ENCODE results near the gene ANKRD44.
"Not testable (repeated sequence)": the region's sequence is repeated elsewhere in the genome, so short reads cannot be mapped to it uniquely, and the experiment has no call there.

Gene ANKRD44

DNA sequence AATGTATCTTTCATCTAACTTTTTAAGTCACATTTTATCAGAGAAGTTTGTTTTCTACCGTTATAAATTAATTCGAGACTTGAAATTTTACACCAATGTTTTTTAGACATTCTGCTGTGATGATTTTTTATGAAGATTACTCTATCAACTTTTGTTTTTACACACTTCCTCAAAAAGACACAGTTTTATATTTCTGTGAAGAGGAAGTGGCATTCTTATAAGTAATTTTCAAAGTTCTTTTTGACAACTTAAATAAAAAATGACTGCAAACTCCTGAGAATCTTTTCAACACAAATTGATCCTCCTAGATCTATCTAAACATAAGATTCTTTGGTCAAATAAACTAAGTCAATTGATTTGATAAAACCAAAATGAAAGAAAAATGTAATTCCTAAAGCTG lies 13.7 kb downstream of the ANKRD44 start:
- in situ Hi-C loops (cut with MboI; ENCODE audit: low pct_unique_long_range_greater_than_20kb, low sequenced_read_pairs): no loop called here
- peak; percentile 56 for DNase-seq

GRCh38 chr2:197294260-197294659 lies 16.3 kb downstream of the ANKRD44 start:
- in situ Hi-C loops (cut with MboI; ENCODE audit: low pct_unique_long_range_greater_than_20kb, low sequenced_read_pairs): no loop called here
- DNase-seq: no peak

GRCh38 chr2:197293252-197294007 lies 17.1 kb downstream of the ANKRD44 start:
- in situ Hi-C loops (cut with MboI; ENCODE audit: low pct_unique_long_range_greater_than_20kb, low sequenced_read_pairs): no loop called here
- peak; percentile 49 for DNase-seq

- in situ Hi-C loops (cut with MboI; ENCODE audit: low pct_unique_long_range_greater_than_20kb, low sequenced_read_pairs): no loop called here
- no peak for DNase-seq
Measured at GRCh38 chr2:197292619-197293018, 18.0 kb downstream of the ANKRD44 start.

- DNase-seq; in situ Hi-C loops (cut with MboI; ENCODE audit: low pct_unique_long_range_greater_than_20kb, low sequenced_read_pairs): not testable (repeated sequence)
Measured at GRCh38 chr2:197287596-197287932, 23.0 kb downstream of the ANKRD44 start.

GRCh38 chr2:197286805-197287595 lies 23.6 kb downstream of the ANKRD44 start:
- in situ Hi-C loops (cut with MboI; ENCODE audit: low pct_unique_long_range_greater_than_20kb, low sequenced_read_pairs): no loop called here
- no peak for DNase-seq

DNA sequence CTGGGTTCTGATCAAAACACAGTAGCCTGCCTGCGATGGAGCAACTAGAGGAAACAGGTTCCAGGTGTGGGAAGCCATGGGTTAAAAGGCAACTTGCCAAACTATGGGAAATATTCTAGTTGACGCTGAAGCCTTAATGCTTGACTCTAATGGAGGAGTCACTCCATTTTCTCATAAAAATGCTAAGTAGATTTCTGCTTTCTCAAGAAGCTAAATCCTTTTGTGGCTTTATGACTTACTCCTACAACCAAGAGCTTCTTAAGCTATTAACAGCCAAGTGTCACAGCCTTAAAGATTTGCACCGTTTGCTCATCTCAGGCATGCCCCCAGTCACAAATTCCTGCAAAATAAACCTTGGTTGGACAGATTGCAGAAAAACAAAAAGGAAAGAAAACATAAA lies 25.2 kb downstream of the ANKRD44 start:
- in situ Hi-C loops (cut with MboI; ENCODE audit: low pct_unique_long_range_greater_than_20kb, low sequenced_read_pairs): no loop called here

DNA sequence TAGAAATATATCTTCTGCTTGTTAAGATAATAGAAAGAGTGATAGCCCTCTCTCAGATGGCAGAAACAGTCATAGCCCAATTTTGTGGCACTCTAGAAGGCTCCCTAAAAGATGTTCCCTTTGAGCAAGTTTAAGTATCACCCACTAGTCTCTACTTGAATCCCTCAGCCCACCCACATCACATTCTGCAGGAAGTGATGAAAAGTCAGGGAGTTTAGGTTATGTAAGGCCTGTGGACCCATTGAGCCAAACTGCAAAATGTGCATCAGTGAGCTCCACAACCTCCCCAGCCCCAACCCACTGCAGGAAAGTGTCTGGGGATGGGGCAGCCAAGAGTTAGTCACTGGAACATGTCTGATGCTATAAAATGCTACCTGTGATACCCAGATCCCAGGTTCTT lies 25.6 kb downstream of the ANKRD44 start:
- in situ Hi-C loops (cut with MboI; ENCODE audit: low pct_unique_long_range_greater_than_20kb, low sequenced_read_pairs): no loop called here
- DNase-seq: no peak

More for the DNA sequence above, 25.2 kb downstream of the ANKRD44 start:
- DNase-seq: peak; percentile 34

GRCh38 chr2:197281421-197281820 lies 29.2 kb downstream of the ANKRD44 start:
- in situ Hi-C loops (cut with MboI; ENCODE audit: low pct_unique_long_range_greater_than_20kb, low sequenced_read_pairs): no loop called here
- DNase-seq: peak; percentile 57

DNA sequence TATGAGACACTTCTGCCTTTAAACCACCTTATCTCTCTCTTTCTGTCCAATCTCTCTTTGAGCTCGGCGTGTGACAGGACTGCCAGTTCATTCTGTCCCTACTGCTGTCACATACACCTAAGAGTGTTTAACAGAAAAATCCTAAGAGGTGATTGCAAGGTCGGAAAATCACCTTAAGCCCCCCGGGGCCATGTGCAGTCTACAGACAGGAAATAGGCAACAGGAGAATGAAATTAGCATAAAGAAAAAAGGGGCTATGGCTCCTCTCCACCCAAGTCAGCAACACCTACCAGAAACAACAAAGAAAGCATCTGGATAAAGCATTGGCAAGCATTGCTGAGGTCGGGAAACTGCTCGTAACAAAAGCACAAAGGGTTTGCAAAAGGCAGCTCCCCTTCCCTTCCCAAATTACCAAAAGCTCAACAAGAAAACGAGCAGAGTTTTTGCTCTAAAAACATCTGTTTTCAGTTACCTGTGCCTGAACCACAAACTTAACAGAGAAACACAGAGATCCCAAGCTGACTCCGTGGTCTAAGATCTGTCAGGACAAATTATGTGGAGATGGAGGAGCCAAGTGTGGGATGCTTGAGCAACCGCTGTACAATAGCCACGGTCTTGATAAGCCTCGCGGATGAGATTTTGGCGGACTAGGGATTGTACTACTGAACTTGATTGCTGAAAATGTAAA lies 30.4 kb downstream of the ANKRD44 start:
- in situ Hi-C loops (cut with MboI; ENCODE audit: low pct_unique_long_range_greater_than_20kb, low sequenced_read_pairs): no loop called here
- DNase-seq: no peak

DNA sequence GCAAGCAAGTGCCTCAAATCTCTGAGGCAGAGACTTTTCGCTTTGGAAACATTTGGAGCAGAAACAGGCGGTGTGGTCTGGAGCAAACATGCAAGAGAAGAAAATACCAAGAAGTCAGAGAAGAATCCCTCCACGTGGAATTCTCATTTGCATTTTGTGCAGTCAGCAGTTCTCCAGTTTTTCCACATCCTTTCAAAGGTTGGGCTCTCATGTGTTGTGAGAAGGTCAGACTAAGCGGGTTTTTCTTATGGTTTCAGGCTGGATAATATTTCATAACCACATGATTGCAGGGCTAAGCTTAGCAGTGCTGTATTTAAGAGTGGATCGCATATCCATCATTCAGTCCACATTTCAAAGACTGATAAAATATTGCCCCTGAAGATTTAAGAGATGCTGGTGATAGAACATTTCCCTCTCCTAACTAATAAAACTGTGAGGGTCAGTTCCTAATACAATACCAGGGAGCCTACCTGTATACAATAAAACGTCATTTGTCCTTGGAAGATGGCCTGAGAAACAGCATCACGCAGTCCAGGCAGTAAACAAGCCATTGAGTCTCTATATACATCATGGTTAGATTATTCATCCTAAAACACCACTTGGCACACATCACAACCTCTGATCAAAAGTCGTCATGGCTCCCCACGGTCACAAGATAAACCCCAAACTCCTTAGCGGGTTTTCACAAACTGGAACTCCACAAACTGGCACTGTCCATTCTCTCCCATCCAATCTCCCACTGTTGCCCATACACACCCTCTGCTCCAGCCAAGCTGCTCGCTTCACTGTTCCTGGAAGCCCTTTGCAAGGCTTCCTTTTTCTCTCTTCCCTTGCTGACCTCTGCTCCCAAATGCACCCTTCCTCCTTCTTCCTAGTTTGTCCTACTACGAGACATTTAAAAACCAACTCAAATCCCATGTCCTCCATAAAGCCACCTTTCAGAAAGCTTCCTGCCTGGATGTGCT lies 31.5 kb downstream of the ANKRD44 start:
- DNase-seq: no peak
- in situ Hi-C loops (cut with MboI; ENCODE audit: low pct_unique_long_range_greater_than_20kb, low sequenced_read_pairs): no loop called here

GRCh38 chr2:197277794-197278193 lies 32.8 kb downstream of the ANKRD44 start:
- no peak for DNase-seq
- in situ Hi-C loops (cut with MboI; ENCODE audit: low pct_unique_long_range_greater_than_20kb, low sequenced_read_pairs): no loop called here

DNA sequence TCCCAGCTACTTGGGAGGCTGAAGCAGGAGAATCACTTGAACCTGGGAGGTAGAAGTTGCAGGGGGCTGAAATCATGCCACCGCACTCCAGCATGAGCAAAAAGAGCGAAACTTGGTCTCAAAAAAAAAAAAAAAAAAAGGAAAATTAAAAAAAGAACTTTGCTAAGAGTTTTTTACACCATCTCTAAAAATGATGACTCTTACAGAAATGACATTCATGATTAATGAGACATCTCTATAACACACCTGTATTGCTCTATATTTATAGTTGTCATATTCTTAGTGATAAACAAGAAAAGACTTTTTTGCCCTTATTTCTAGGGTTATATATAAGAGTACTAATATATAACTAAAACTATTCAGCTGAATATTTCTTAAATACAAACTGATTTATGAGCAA lies 34.4 kb downstream of the ANKRD44 start:
- in situ Hi-C loops (cut with MboI; ENCODE audit: low pct_unique_long_range_greater_than_20kb, low sequenced_read_pairs): no loop called here
- DNase-seq: no peak

- in situ Hi-C loops (cut with MboI; ENCODE audit: low pct_unique_long_range_greater_than_20kb, low sequenced_read_pairs): no loop called here
- no peak for DNase-seq
Measured at GRCh38 chr2:197274937-197275336, 35.6 kb downstream of the ANKRD44 start.

- in situ Hi-C loops (cut with MboI; ENCODE audit: low pct_unique_long_range_greater_than_20kb, low sequenced_read_pairs): no loop called here
- DNase-seq: no peak
Measured at GRCh38 chr2:197274349-197274748, 36.2 kb downstream of the ANKRD44 start.

GRCh38 chr2:197273485-197273884 lies 37.1 kb downstream of the ANKRD44 start:
- in situ Hi-C loops (cut with MboI; ENCODE audit: low pct_unique_long_range_greater_than_20kb, low sequenced_read_pairs): no loop called here
- DNase-seq: no peak

DNA sequence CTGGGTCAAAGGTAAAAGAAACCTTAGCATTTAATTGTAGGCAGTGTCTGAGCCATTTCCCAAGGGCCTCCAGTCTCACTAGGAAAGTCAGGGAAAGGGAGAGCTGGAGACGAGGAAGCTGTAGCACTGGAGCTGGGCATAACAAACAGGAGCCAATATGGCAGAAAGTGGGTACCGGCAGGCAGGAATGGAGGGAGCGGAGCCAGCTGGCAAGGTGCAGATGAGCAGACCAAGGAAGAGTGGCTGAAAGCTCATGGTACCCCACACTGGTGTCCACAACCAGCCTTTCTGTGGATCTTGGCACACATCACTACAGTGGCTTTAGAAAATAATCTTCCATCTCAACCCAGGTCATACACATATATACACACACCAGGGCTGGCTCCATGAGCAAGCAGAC lies 40.0 kb downstream of the ANKRD44 start:
- in situ Hi-C loops (cut with MboI; ENCODE audit: low pct_unique_long_range_greater_than_20kb, low sequenced_read_pairs): no loop called here
- no peak for DNase-seq

DNA sequence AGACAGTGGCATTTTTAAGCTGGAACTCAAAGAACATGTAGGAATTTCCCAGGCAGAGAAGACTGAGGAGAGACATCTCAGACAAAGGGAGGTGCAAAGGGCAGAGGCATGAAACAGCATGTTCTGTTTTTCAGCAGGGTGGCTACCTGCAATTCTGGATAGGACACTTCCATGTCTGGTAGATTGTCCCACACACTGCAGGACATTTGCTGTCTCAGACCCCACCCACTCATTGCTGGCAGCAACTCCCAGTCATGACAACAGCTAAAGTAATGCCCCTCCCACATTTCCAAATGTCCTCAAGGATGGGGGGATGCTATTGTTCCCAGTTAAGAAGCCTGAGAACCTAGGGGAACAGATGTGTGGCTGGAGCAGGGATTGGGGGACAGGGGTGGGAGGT lies 40.8 kb downstream of the ANKRD44 start:
- in situ Hi-C loops (cut with MboI; ENCODE audit: low pct_unique_long_range_greater_than_20kb, low sequenced_read_pairs): no loop called here
- no peak for DNase-seq

Data from KBM-7 (cell line).